C4-2B (cell line): ENCODE data around the gene ODF2.

Experiments used
- H3K27ac ChIP-seq: fragments of 450-650 bp; 2 replicates; pipeline ENCODE4 v1.5.1; 2017
- CTCF ChIP-seq: fragments of 450-650 bp; conservative IDR thresholded peaks from 2 replicates; pipeline ENCODE4 v1.5.1; 2017; ENCODE audit warnings: mild to moderate bottlenecking
- ZFX ChIP-seq: fragments of 450-650 bp; IDR thresholded peaks from 2 replicates; pipeline ENCODE4 v1.6.1; 2017

Gene ODF2

GRCh38 chr9:128485414-128485855 is 29.6 kb downstream of the ODF2 start:
- no peak overlapping the region for H3K27ac ChIP-seq
- TF ChIP-seq ZFX (no peak), CTCF (no peak)

GRCh38 chr9:128486201-128486600 is 30.4 kb downstream of the ODF2 start:
- no peak for TF ChIP-seq ZFX
- TF ChIP-seq CTCF, result no peak
- no peak overlapping the region for H3K27ac ChIP-seq

- no peak for TF ChIP-seq CTCF
- TF ChIP-seq ZFX, result no peak
- no peak overlapping the region for H3K27ac ChIP-seq
Measured at GRCh38 chr9:128493424-128493823, 37.6 kb downstream of the ODF2 start.

- no peak overlapping the region for H3K27ac ChIP-seq
- TF ChIP-seq CTCF (no peak), ZFX (no peak)
Measured at GRCh38 chr9:128494108-128494745, 38.4 kb downstream of the ODF2 start.

GRCh38 chr9:128494746-128495129 is 38.9 kb downstream of the ODF2 start:
- H3K27ac ChIP-seq, result no peak overlapping the region
- TF ChIP-seq ZFX (no peak), CTCF (no peak)

- no peak overlapping the region for H3K27ac ChIP-seq
- TF ChIP-seq ZFX, result no peak
- no peak for TF ChIP-seq CTCF
Measured at GRCh38 chr9:128495296-128495695, 39.5 kb downstream of the ODF2 start.

- no peak overlapping the region for H3K27ac ChIP-seq
- TF ChIP-seq ZFX, result no peak
- TF ChIP-seq CTCF, result no peak
Measured at GRCh38 chr9:128495804-128496417, 40.1 kb downstream of the ODF2 start.
